ENCODE data around the gene CMC2. TPM values are rescaled to one million over a fixed set of nuclear protein-coding genes. Genes with fewer than 3 reads are reported as not detected.

CMC2 gene
- total RNA-seq, 1 donor from 2014 or later = 59.8 TPM

DNA sequence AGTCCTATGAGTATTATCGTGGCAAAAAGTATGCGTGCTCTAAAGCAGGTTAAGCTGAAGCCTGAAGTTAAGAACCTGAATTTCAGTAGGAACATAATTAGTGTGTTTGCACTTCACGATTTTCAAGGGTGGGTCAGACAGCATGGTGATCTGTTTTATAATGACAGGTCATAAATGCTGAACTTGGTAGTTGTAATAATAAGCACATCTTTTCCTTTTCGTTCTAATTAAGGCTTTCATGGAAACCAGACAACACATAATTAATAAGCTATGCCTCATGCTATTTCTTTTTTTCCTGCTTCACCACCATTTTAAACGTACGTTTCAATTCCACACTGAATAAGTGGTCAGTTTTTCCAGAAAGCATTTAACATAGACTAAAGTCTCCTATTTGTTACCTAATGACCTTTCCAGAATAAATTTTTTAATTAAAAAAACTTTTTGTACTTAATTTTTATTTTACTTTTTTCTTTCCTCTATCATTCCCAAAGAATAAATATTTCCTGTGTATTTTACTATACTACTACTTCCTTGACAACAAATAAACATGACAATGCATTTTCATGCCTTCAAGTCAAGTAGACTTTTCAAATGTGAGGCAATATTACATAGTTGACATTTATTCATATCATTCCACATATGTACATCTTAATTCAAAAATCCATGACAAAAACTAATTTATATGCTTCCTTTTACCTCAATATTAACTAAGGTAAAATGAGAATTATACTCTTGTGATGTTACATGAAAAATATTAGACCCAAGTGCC lies 22.4 kb downstream of the CMC2 start:
- H3K36me3 Mint-ChIP-seq = peaks cover 10% of the 10 kb centered on the region
- no peak for DNase-seq (ENCODE audit: extremely low spot score, unreplicated experiment)
- no peak overlapping the region for H3K4me3 Mint-ChIP-seq
- peaks cover 17% of the 10 kb centered on the region for H3K4me1 Mint-ChIP-seq (ENCODE audit: unreplicated experiment)
- TF ChIP-seq, protein P1, sequence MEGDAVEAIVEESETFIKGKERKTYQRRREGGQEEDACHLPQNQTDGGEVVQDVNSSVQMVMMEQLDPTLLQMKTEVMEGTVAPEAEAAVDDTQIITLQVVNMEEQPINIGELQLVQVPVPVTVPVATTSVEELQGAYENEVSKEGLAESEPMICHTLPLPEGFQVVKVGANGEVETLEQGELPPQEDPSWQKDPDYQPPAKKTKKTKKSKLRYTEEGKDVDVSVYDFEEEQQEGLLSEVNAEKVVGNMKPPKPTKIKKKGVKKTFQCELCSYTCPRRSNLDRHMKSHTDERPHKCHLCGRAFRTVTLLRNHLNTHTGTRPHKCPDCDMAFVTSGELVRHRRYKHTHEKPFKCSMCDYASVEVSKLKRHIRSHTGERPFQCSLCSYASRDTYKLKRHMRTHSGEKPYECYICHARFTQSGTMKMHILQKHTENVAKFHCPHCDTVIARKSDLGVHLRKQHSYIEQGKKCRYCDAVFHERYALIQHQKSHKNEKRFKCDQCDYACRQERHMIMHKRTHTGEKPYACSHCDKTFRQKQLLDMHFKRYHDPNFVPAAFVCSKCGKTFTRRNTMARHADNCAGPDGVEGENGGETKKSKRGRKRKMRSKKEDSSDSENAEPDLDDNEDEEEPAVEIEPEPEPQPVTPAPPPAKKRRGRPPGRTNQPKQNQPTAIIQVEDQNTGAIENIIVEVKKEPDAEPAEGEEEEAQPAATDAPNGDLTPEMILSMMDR (conservative IDR thresholded peaks at IDR 0.05) = no peak
- H3K9me3 Mint-ChIP-seq = no peaks in the 10 kb centered on the region
- H3K27me3 Mint-ChIP-seq = no peaks in the 10 kb centered on the region
- peak overlapping the region; percentile 27 for H3K27ac Mint-ChIP-seq

GRCh38 chr16:80982646-80983045 lies 24.0 kb downstream of the CMC2 start:
- Mint-ChIP-seq H3K27me3 (no peaks in the 10 kb centered on the region), H3K9me3 (no peaks in the 10 kb centered on the region), H3K4me3 (no peak overlapping the region), H3K36me3 (peaks cover 14% of the 10 kb centered on the region), H3K4me1 (ENCODE audit: unreplicated experiment) (peaks cover 15% of the 10 kb centered on the region), H3K27ac (no peak overlapping the region)
- TF ChIP-seq, protein P1 (conservative IDR thresholded peaks at IDR 0.05) = no peak
- no peak for DNase-seq (ENCODE audit: extremely low spot score, unreplicated experiment)

- Mint-ChIP-seq H3K36me3 (peaks cover 14% of the 10 kb centered on the region), H3K27me3 (no peaks in the 10 kb centered on the region), H3K4me1 (ENCODE audit: unreplicated experiment) (peaks cover 8% of the 10 kb centered on the region), H3K27ac (no peak overlapping the region), H3K9me3 (no peaks in the 10 kb centered on the region), H3K4me3 (no peak overlapping the region)
- TF ChIP-seq, protein P1 (conservative IDR thresholded peaks at IDR 0.05) = no peak
- no peak for DNase-seq (ENCODE audit: extremely low spot score, unreplicated experiment)
Measured at GRCh38 chr16:80981103-80981502, 25.6 kb downstream of the CMC2 start.

DNA sequence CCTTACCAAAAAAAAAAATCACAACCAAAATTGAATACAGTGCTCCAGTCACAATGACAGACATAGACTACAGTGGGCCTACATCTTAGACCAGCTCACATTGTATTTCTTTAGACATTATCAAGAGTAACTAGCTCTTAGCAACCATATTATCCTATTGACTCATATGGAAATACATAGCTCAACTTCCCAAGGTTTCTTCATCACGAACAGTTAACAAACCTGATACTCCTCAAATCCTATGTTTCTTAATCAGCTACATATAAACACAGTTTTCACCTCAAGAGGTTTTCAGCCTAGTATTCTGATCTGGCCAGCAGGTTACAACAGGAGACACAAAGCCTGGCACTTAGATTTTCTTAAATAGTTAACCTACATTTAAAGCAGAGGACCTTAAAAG lies 29.7 kb downstream of the CMC2 start:
- Mint-ChIP-seq H3K27ac (no peak overlapping the region), H3K4me3 (no peak overlapping the region), H3K4me1 (ENCODE audit: unreplicated experiment) (no peaks in the 10 kb centered on the region), H3K9me3 (no peaks in the 10 kb centered on the region), H3K27me3 (no peaks in the 10 kb centered on the region), H3K36me3 (peaks cover 13% of the 10 kb centered on the region)
- no peak for DNase-seq (ENCODE audit: extremely low spot score, unreplicated experiment)
- TF ChIP-seq, protein P1 (conservative IDR thresholded peaks at IDR 0.05) = no peak

DNA sequence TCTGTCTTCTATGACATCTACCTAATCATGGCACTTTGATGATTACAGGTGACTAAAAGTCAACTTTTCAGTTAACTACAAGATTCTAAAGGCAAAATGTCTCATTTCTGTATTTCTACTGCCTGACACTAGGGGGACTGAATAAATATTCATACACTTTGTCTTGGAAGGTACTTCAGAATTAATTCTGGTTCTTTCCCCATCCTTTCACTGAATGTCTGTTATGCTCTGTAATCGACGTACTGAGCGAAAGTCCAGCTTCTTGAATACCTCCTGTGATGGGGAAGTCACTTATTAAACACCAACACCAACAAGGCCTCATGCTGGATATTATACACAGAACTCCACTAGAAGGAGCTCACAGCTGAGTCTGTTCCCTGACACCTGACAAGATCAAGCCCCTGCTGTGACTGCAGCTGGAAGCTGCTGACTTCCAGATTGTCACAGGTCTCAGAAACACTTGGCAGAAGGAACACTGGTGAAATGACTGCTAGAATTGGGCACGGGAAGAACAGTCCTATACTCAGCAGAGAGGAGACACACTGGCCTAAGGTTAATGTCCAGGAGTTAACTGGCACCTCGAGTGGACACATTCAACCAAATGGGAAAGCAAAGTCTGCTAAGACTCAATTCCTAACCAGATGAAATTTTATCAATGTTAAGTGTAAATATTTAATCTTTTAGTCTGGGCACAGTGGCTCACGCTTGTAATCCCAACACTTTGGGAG lies 31.9 kb downstream of the CMC2 start:
- H3K4me1 Mint-ChIP-seq (ENCODE audit: unreplicated experiment) = no peaks in the 10 kb centered on the region
- H3K9me3 Mint-ChIP-seq = no peaks in the 10 kb centered on the region
- H3K27ac Mint-ChIP-seq = no peak overlapping the region
- DNase-seq (ENCODE audit: extremely low spot score, unreplicated experiment) = no peak
- peaks cover 13% of the 10 kb centered on the region for H3K36me3 Mint-ChIP-seq
- TF ChIP-seq, protein P1 (conservative IDR thresholded peaks at IDR 0.05) = peak; percentile 69
- no peaks in the 10 kb centered on the region for H3K27me3 Mint-ChIP-seq
- no peak overlapping the region for H3K4me3 Mint-ChIP-seq

All from type B pancreatic cell (in vitro differentiated cells).